Upper lobe of left lung (tissue), 4 donors: ENCODE results near the gene CT45A6.
"Not testable (repeated sequence)": the region's sequence is repeated elsewhere in the genome, so short reads cannot be mapped to it uniquely, and the experiment has no call there.

Source experiments
- CTCF ChIP-seq, 6 experiments: fragments of 450-650 bp in 4 of 6; fragments of 200-600 bp in 2 of 6; sonication (generic) in 2 of 6; IDR thresholded peaks; one replicate each; pipeline ENCODE4 v1.5.1; 2016 to 2019; ENCODE audit warnings: antibody characterized with exemption in 6 of 6
- EP300 ChIP-seq, 4 donors: sonication (generic); formaldehyde crosslinking; IDR thresholded peaks; one replicate each; pipeline ENCODE4 v1.5.1; 2017; ENCODE audit warnings: antibody characterized with exemption in 4 of 4, control low read depth in 2 of 4
- POLR2A ChIP-seq, 4 donors: fragments of 450-650 bp; IDR thresholded peaks; one replicate each; pipeline ENCODE4 v1.5.1; 2016 to 2017; ENCODE audit warnings: antibody characterized with exemption in 4 of 4, mild to moderate bottlenecking in 2 of 4

GRCh38 chrX:135768091-135768490, 34.5 kb downstream of the CT45A6 start, which contains the start of gene CT45A3:
- TF ChIP-seq CTCF, EP300, POLR2A (IDR thresholded peaks at IDR 0.05): not testable (repeated sequence)
